Limb (tissue), 2 donors: ENCODE results near the gene VTCN1.

ENCODE experiments used
- DNase-seq, 2 donors: peaks; one replicate each; pipeline ENCODE4 v3.0.0-alpha.2; 2016; ENCODE audit errors: extremely low spot score in 2 of 2

Gene VTCN1

DNA sequence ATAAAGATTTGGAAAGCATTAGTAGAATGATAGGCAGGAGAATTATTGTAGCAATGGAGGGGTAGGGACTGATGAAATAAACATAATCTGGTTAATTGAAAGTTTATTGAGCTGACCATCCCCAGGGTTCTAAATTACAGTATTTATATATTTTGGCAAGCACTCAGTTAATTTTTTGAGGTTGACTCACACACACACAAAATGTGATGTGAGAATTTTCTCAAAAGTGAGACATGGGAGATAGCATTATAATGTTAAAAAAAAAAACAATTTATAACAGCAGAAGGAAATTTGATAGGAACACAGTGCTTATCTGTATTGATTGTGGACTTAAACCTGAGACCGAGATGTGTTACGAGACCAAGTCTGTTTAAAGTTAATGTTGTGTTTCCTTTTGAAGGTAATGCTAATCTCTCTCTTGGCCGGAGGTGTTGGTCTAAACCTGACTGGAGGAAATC, 113.7 kb downstream of the VTCN1 start:
- DNase-seq, result no peak

DNA sequence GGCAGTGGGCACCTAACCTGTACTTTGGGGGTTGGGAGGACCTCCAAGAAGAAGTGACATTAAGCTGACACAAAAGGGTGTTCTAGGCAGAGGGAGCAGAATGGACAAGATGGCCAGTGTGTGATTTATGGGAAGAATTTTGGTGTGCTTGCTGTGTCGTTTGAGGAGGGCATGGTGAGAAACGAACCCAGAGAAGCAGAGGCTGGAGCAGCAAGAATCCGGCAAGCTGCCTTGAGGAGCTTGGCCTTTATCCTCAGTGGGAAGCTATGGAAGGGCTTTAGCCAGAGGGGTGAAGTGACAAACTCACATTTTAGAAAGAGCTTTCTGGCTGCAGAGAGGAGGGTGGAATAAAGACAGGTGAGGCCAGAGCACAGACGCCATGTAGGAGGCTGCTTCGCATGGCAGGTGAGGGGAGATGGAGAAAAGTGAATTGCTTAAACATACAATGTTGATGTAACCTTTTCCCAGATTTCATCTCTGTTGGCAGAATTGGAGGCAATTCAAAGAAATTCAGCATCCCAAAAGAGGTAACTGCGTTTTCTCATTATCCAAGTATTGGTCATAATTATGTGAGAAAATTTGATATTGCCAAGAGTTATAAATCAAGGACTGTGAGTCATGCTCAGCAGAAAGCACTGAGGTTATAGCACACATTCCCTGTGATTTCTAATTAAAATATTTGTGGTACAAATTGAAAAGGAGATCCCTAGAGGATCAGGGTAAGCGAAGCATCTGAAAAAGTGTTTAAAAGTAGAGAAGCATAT, 115.7 kb downstream of the VTCN1 start:
- DNase-seq, result no peak

DNA sequence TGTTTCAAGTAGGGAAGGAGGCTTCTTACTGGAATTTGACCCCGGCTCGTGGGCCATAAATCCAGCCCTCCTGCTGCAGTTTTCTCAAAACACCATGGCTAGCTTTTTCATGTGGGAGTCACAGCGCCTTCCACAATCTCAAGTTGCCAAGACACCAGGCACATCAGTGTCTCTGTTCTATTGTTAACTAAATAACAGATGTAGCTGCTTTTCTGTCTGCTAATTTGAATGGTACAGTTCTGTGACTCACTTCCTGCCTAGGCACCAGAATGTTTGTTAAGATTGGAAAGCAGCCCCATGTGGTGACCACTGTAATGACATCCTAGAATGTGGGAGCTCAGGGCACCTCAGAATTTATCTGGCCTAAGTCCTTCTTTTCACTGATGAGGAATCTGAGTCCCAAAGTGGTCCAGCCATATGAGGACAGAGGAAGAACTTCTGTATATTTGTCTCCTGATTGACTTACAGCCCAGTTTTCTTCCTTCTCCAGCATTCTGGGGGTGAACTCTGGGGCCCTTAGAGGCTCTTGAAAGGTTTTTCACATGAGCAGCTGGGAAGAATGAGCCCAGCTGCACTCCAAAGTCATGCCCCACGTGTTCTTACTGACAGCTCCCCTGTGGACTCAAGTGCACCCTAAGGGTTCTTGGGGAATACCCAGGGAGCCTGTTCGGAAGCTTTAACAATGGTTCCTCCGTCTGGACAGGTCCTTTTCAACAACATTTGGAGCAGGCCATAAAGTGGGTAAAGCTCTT, 116.7 kb downstream of the VTCN1 start:
- DNase-seq, result no peak
